Measurements from ENCODE around the gene MCF2L2. TPM values are rescaled to one million over a fixed set of nuclear protein-coding genes. Genes with fewer than 3 reads are reported as not detected.

Gene MCF2L2
- total RNA-seq, 1 experiment from 2014 or later: 1.7 TPM

- Histone ChIP-seq H2AFZ (no peak overlapping the region), H3K9me3 (ENCODE audit: insufficient read depth, low read depth) (no peaks in the 10 kb centered on the region), H3K4me1 (replicated peaks; ENCODE audit: insufficient read depth) (no peaks in the 10 kb centered on the region), H3F3A (ENCODE audit: insufficient read depth, low read depth) (no peaks in the 10 kb centered on the region), H3K27me3 (ENCODE audit: insufficient read depth, low read depth) (no peaks in the 10 kb centered on the region), H3K4me2 (no peak overlapping the region), H3K79me2 (ENCODE audit: low read depth) (no peaks in the 10 kb centered on the region), H3K27ac (no peak overlapping the region), H3K36me3 (ENCODE audit: low read depth) (no peaks in the 10 kb centered on the region), H4K20me1 (ENCODE audit: insufficient read depth) (no peaks in the 10 kb centered on the region), H3K4me3 (no peak overlapping the region), H3K9me2 (ENCODE audit: insufficient read depth) (no peaks in the 10 kb centered on the region)
- CTCF ChIA-PET: no interaction called here
- DNase-seq: no peak
- intact Hi-C loops (cut with micrococcal nuclease; ENCODE audit: unreplicated experiment): no loop called here
- no peak for TF ChIP-seq CTCF (conservative IDR thresholded peaks at IDR 0.05)
- TF ChIP-seq EZH2 (IDR thresholded peaks at IDR 0.05; ENCODE audit: low read depth): no peak
- POLR2A ChIA-PET (ENCODE audit: unreplicated experiment): no interaction called here
- no TSS peak for BruUV-seq (replicated peaks)
Measured at GRCh38 chr3:183214277-183214612, 214.2 kb downstream of the MCF2L2 start.

GRCh38 chr3:183213415-183214276, 214.8 kb downstream of the MCF2L2 start:
- no peak overlapping the region for H3K4me2 ChIP-seq
- TF ChIP-seq EZH2 (IDR thresholded peaks at IDR 0.05; ENCODE audit: low read depth) (no peak), CTCF (conservative IDR thresholded peaks at IDR 0.05) (no peak)
- ChIA-PET CTCF (no interaction called here), POLR2A (ENCODE audit: unreplicated experiment) (no interaction called here)
- H3K79me2 ChIP-seq (ENCODE audit: low read depth): no peaks in the 10 kb centered on the region
- H3K36me3 ChIP-seq (ENCODE audit: low read depth): no peaks in the 10 kb centered on the region
- no peaks in the 10 kb centered on the region for H4K20me1 ChIP-seq (ENCODE audit: insufficient read depth)
- DNase-seq: peak in 1 of 2 experiments; percentile 34
- no peaks in the 10 kb centered on the region for H3F3A ChIP-seq (ENCODE audit: insufficient read depth, low read depth)
- no peaks in the 10 kb centered on the region for H3K9me3 ChIP-seq (ENCODE audit: insufficient read depth, low read depth)
- H3K9me2 ChIP-seq (ENCODE audit: insufficient read depth): no peaks in the 10 kb centered on the region
- intact Hi-C loops (cut with micrococcal nuclease; ENCODE audit: unreplicated experiment): no loop called here
- H3K27ac ChIP-seq: no peak overlapping the region
- no peaks in the 10 kb centered on the region for H3K27me3 ChIP-seq (ENCODE audit: insufficient read depth, low read depth)
- H3K4me3 ChIP-seq: no peak overlapping the region
- H2AFZ ChIP-seq: no peak overlapping the region
- no peaks in the 10 kb centered on the region for H3K4me1 ChIP-seq (replicated peaks; ENCODE audit: insufficient read depth)
- BruUV-seq (replicated peaks): no TSS peak

DNA sequence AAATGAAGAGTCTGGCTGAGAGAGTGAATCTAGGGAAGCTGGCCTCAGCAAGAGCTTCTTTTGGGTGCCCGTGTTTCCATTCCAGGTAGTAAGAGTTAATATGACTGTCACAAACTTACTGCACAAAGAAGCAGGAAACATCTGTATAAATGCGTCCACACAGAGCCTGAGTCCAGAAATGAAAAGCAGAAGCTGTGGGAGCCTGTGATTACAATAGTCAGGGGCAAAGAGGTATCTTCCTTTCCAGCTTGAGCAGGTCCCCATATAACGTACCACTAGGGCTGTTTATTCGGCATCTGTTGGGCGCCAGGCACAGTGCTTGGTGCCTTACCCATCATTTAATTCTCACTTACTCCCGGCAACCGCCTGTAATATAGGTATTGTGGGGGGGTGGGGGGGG, 215.9 kb downstream of the MCF2L2 start:
- ChIA-PET CTCF (no interaction called here), POLR2A (ENCODE audit: unreplicated experiment) (no interaction called here)
- H2AFZ ChIP-seq: no peak overlapping the region
- no peaks in the 10 kb centered on the region for H3F3A ChIP-seq (ENCODE audit: insufficient read depth, low read depth)
- BruUV-seq (replicated peaks): no TSS peak
- H3K27me3 ChIP-seq (ENCODE audit: insufficient read depth, low read depth): no peaks in the 10 kb centered on the region
- H3K27ac ChIP-seq: no peak overlapping the region
- no peaks in the 10 kb centered on the region for H4K20me1 ChIP-seq (ENCODE audit: insufficient read depth)
- H3K4me1 ChIP-seq (replicated peaks; ENCODE audit: insufficient read depth): no peaks in the 10 kb centered on the region
- no peaks in the 10 kb centered on the region for H3K79me2 ChIP-seq (ENCODE audit: low read depth)
- H3K4me3 ChIP-seq: no peak overlapping the region
- no peak overlapping the region for H3K4me2 ChIP-seq
- TF ChIP-seq CTCF (conservative IDR thresholded peaks at IDR 0.05) (no peak), EZH2 (IDR thresholded peaks at IDR 0.05; ENCODE audit: low read depth) (no peak)
- intact Hi-C loops (cut with micrococcal nuclease; ENCODE audit: unreplicated experiment): no loop called here
- H3K9me3 ChIP-seq (ENCODE audit: insufficient read depth, low read depth): no peaks in the 10 kb centered on the region
- DNase-seq: peak in 1 of 2 experiments; percentile 12
- no peaks in the 10 kb centered on the region for H3K9me2 ChIP-seq (ENCODE audit: insufficient read depth)
- H3K36me3 ChIP-seq (ENCODE audit: low read depth): no peaks in the 10 kb centered on the region
